WERI-Rb-1 (cell line): Measurements from ENCODE around the gene FGF14.

ENCODE experiments used
- DNase-seq: peaks from one replicate; pipeline ENCODE4 v3.0.0-alpha.2; 2020
- H3K27ac ChIP-seq: fragments of 250-450 bp; sonication (Bioruptor Pico); 2 replicates; pipeline ENCODE4 v1.5.1; 2020; ENCODE audit warnings: mild to moderate bottlenecking, moderate library complexity
- H3K27me3 ChIP-seq: fragments of 250-450 bp; sonication (Bioruptor Pico); 2 replicates; pipeline ENCODE4 v1.5.1; 2021; ENCODE audit warnings: mild to moderate bottlenecking, low read depth, moderate library complexity; ENCODE audit not compliant: insufficient read depth, severe bottlenecking
- H3K36me3 ChIP-seq: fragments of 250-450 bp; sonication (Bioruptor Pico); 2 replicates; pipeline ENCODE4 v1.5.1; 2020; ENCODE audit warnings: mild to moderate bottlenecking, moderate library complexity
- H3K4me3 ChIP-seq: 2 replicates; pipeline ENCODE4 v1.5.1; 2011; ENCODE audit warnings: low read depth, mild to moderate bottlenecking, control low read depth, low read length
- H3K9me3 ChIP-seq: fragments of 250-450 bp; sonication (Bioruptor Pico); 2 replicates; pipeline ENCODE4 v1.5.1; 2021; ENCODE audit warnings: mild to moderate bottlenecking, moderate library complexity; ENCODE audit not compliant: severe bottlenecking
- CTCF ChIP-seq: IDR thresholded peaks from 2 replicates; pipeline ENCODE4 v1.5.1; 2011; ENCODE audit warnings: low read depth, mild to moderate bottlenecking, control low read depth, inconsistent platforms, low read length

Gene FGF14

GRCh38 chr13:101982903-101983302, 418.9 kb downstream of the FGF14 start:
- Histone ChIP-seq H3K36me3 (no peaks in the 10 kb centered on the region), H3K4me3 (no peak overlapping the region), H3K9me3 (no peaks in the 10 kb centered on the region), H3K27ac (no peak overlapping the region), H3K27me3 (no peaks in the 10 kb centered on the region)
- TF ChIP-seq CTCF = no peak
- no peak for DNase-seq

GRCh38 chr13:101979825-101980224, 422.0 kb downstream of the FGF14 start:
- no peak for DNase-seq
- H3K4me3 ChIP-seq = no peak overlapping the region
- H3K27ac ChIP-seq = no peak overlapping the region
- no peaks in the 10 kb centered on the region for H3K27me3 ChIP-seq
- no peaks in the 10 kb centered on the region for H3K36me3 ChIP-seq
- no peak for TF ChIP-seq CTCF
- H3K9me3 ChIP-seq = no peaks in the 10 kb centered on the region

GRCh38 chr13:101978552-101979315, 423.1 kb downstream of the FGF14 start:
- no peak overlapping the region for H3K27ac ChIP-seq
- H3K4me3 ChIP-seq = no peak overlapping the region
- no peaks in the 10 kb centered on the region for H3K27me3 ChIP-seq

GRCh38 chr13:101977475-101977874, 424.4 kb downstream of the FGF14 start:
- Histone ChIP-seq H3K27me3 (no peaks in the 10 kb centered on the region), H3K9me3 (no peaks in the 10 kb centered on the region), H3K36me3 (no peaks in the 10 kb centered on the region), H3K4me3 (no peak overlapping the region), H3K27ac (no peak overlapping the region)
- no peak for TF ChIP-seq CTCF
- DNase-seq = no peak

More at GRCh38 chr13:101978552-101979315, 423.1 kb downstream of the FGF14 start:
- DNase-seq = no peak
- TF ChIP-seq CTCF = no peak
- Histone ChIP-seq H3K9me3 (no peaks in the 10 kb centered on the region), H3K36me3 (no peaks in the 10 kb centered on the region)

- H3K36me3 ChIP-seq = no peaks in the 10 kb centered on the region
- no peaks in the 10 kb centered on the region for H3K9me3 ChIP-seq
These were observed 429.7 kb downstream of the FGF14 start for GRCh38 chr13:101972191-101972590.

More at GRCh38 chr13:101972191-101972590, 429.7 kb downstream of the FGF14 start:
- Histone ChIP-seq H3K27ac (no peak overlapping the region), H3K27me3 (no peaks in the 10 kb centered on the region), H3K4me3 (no peak overlapping the region)
- TF ChIP-seq CTCF = no peak
- DNase-seq = no peak
